H1 (cell line): ENCODE measurements around the gene SLC25A34. TPM values are rescaled to one million over a fixed set of nuclear protein-coding genes. Genes with fewer than 3 reads are reported as not detected.

Experiments
- CHD7 ChIP-seq: fragments of 300-600 bp; sonication (generic); IDR thresholded peaks from 2 replicates; pipeline ENCODE4 v1.7.1; 2012; ENCODE audit warnings: low read length, moderate library complexity, mild to moderate bottlenecking, inconsistent platforms; ENCODE audit not compliant: insufficient replicate concordance
- GTF2F1 ChIP-seq: IDR thresholded peaks from 2 replicates; pipeline ENCODE4 v1.6.1; 2012; ENCODE audit warnings: low read depth, low read length, improper control_type of control experiment, borderline replicate concordance
- SAP30 ChIP-seq: fragments of 300-600 bp; sonication (generic); IDR thresholded peaks from 2 replicates; pipeline ENCODE4 v1.7.1; 2012; ENCODE audit warnings: low read length, moderate library complexity, mild to moderate bottlenecking, inconsistent platforms; ENCODE audit not compliant: insufficient read depth, insufficient replicate concordance
- SIX5 ChIP-seq: IDR thresholded peaks from 2 replicates; pipeline ENCODE4 v1.6.1; 2011; ENCODE audit warnings: mild to moderate bottlenecking, low read depth, low read length
- USF2 ChIP-seq: IDR thresholded peaks from 2 replicates; pipeline ENCODE4 v1.6.1; 2011; ENCODE audit warnings: low read length, improper control_type of control experiment
- YY1 ChIP-seq: IDR thresholded peaks from 2 replicates; pipeline ENCODE4 v1.6.1; 2011; ENCODE audit warnings: low read depth, mild to moderate bottlenecking, low read length
- polyA plus RNA-seq, 7 experiments: library from polyadenylated mRNA; depleted of rRNA in 3 of 7; stranded (reverse) in 5 of 7; unstranded in 2 of 7; fragments of >200 nt in 5 of 7; fragments of 200-250 nt in 2 of 7; gene quantifications; 1 replicate in 5 of 7; 2 replicates in 1 of 7; 4 replicates in 1 of 7; pipeline versions ENCODE4 v1.2.1 to v1.2.3, GENCODE V29; 2011 to 2013; ENCODE audit warnings: missing spikeins in 2 of 7, mixed read lengths in 2 of 7
- total RNA-seq: library from RNA; stranded (reverse); fragmentation: NEBNext Ultra II Directional; extraction: Animal tissue kit (Norgen Biotek cat#: 25700); gene quantifications from 2 replicates; pipeline ENCODE4 v1.2.1, GENCODE V29; 2021
- TF ChIP-seq, protein P1 (sequence below): IDR thresholded peaks from 2 replicates; pipeline ENCODE4 v1.6.1; 2011; ENCODE audit warnings: low read depth, mild to moderate bottlenecking, low read length; ENCODE audit not compliant: insufficient read depth
- TF ChIP-seq, protein P2 (sequence below): IDR thresholded peaks from 2 replicates; pipeline ENCODE4 v1.6.1; 2012; ENCODE audit warnings: inconsistent platforms

The SLC25A34 gene
- total and polyA plus RNA-seq, 2 of the 8 experiments (the other 6 are each of a cell fraction or from before 2014, with no cell fraction given), result 0.48 to 0.62 TPM

DNA sequence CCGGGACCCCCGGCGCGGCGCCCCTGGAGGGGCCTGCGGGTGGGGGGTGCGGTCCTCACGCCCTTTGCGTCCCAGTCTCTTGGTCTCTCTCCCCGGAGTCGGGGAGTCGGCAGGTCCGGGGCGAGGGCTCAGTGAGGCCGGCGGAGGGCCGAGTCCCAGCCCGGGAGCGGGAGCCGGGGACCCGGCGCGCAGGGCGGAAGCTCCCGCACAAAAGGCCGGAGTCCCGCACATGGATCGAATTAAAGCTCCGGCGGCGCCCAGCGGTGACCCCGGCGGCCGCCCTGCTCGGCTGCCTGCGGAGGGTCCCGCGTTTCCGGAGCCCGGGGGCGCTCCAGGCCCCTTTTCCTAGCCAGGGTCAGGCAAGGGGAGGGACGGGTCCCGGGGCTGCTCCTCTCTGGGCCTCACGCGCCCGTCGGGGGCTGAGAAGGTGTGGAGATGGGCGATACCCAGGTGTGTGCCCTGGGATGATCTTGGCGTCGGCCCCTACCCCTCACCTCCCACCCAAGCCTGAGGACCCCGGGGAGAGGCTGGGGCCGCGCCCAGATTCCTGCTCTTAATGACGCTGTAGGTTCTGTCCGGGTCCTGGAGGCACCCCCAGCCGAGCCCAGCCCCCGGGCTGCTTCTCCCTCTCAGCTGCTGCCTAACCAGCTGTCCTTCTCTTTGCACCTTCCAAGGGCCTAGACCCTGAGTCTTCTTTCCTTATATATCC is 23.0 kb downstream of the SLC25A34 start (continued):
- no peak for TF ChIP-seq CHD7
- no peak for TF ChIP-seq SIX5
- no peak for TF ChIP-seq GTF2F1
- TF ChIP-seq, protein P1, sequence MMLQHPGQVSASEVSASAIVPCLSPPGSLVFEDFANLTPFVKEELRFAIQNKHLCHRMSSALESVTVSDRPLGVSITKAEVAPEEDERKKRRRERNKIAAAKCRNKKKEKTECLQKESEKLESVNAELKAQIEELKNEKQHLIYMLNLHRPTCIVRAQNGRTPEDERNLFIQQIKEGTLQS, result no peak
- TF ChIP-seq, protein P2, sequence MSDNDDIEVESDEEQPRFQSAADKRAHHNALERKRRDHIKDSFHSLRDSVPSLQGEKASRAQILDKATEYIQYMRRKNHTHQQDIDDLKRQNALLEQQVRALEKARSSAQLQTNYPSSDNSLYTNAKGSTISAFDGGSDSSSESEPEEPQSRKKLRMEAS, result no peak
- no peak for TF ChIP-seq USF2
- TF ChIP-seq SAP30, result no peak
- TF ChIP-seq YY1, result no peak
